NCI-H2196 (cell line): Measurements from ENCODE around the gene HAGHL.
"Not testable (repeated sequence)": the region's sequence is repeated elsewhere in the genome, so short reads cannot be mapped to it uniquely, and the experiment has no call there.

Source experiments
- DNase-seq: peaks from one replicate; lab custom pipeline; 2025; ENCODE audit not compliant: unreplicated experiment; lab: John Stamatoyannopoulos, UW

The HAGHL gene

DNA sequence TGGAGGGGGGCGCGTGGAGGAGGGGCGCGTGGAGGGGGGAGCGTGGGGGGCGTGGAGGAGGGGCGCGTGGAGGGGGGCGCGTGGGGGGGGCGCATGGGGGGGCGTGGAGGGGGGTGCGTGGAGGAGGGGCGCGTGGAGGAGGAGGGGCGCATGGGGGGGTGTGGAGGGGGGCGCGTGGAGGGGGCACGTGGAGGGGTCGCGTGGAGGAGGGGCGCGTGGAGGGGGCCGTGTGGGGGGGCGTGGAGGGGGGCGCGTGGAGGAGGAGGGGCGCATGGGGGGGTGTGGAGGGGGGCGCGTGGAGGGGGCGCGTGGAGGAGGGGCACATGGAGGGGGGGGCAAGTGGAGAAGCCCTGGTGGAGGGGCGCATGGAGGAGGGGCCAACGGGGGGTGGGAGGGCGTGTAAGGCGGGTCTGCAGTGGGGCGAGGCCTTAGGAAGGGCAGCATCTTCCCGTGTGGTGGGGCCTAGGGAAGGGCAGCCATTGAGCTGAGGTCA lies 40.9 kb downstream of the HAGHL start:
- no peak for DNase-seq

DNA sequence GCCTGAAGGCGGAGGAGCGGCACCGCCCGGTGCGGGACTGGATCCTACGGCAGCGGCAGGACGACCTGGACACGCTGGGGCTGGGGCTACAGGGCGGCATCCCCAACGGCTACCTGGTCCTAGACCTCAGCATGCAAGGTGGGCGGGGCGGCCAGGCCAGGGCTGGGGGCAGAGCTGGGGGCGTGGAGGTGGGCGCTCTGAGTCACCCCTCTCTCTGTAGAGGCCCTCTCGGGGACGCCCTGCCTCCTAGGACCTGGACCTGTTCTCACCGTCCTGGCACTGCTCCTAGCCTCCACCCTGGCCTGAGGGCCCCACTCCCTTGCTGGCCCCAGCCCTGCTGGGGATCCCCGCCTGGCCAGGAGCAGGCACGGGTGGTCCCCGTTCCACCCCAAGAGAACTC lies 41.5 kb downstream of the HAGHL start:
- no peak for DNase-seq

DNA sequence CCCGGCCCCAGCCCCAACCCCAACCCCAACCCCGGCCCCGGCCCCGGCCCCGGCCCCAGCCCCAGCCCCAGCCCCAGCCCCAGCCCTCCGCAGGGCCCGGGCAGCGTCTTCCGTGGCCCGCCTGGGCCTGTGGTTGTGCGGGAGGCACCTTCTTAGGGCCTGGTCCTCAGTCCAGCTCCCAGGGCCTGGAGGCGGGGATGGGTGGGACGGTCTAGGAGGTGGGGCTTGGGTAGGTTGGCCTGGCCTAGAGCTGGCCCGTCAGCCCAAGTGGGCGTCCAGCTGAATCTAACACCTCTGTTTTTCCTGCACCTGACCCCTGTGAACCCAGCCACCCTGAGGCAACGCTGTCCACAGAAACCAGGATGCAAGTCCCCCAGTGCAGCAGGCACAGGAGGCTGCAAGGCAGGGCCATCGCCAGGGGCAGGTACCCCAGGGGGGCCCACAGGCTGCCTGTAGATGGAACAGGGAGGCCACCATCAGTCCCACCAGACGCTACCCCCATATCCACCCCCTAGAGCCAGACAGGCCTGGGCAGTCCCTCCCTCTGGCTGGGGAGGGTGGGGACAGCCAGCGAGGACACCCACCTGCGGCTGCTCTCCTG lies 42.4 kb downstream of the HAGHL start:
- DNase-seq = no peak

DNA sequence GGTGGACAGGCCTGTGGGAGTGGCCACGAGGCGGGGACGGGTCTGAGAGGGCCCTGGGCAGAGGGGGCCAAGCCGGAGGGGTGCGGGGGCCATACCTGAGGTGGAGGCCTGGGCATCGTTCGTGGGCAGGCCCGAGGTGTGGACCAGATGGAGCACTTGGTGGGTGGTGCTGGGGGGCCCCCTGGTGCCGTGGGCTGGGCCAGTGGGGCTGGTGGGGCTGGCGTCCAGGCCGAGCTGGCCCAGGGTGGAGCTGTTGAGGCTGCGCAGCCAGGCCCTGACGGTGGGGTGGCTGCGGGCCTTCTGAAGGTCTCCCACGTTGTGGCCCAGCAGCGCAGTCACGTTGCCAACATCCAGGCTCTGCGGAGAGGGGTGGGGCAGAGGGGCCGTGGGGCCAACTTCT lies 43.0 kb downstream of the HAGHL start:
- no peak for DNase-seq

DNA sequence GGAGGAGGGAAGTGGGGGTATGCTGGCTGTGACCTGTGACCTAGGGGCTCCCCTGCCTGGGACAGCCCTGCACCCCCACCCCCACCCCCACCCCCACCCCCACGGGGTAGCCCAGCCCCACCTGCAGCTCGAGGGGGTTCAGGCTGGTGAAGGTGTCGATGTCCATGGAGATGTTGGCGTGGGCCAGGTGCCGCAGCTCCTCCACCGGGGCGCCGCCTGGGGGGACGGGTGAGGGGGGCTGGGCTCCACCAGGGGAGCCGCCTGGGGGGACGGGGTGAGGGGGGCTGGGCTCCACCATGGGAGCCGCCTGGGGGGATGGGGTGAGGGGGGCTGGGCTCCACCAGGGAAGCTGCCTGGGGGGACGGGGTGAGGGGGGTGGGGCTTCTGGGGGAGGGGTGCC lies 43.5 kb downstream of the HAGHL start:
- no peak for DNase-seq

DNA sequence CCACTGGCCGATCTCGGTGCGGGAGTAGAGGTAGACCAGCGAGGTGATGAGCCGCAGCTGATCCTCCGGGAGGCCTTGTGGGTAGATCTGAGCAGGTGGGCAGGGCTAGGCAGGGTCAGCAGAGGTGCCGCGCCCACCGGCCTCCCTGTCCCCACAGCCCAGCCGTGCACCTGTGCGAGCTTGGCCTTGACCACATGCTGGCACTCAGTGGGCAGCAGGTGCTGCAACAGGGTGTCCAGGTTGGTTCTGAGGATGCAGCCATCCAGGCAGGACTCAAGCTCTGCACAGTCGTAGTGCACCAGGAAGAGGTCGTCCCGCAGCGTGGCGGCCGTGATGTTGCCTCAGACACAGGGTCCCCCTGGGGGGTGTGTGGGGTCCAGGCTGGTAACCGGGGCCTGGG lies 46.1 kb downstream of the HAGHL start:
- DNase-seq = no peak

DNA sequence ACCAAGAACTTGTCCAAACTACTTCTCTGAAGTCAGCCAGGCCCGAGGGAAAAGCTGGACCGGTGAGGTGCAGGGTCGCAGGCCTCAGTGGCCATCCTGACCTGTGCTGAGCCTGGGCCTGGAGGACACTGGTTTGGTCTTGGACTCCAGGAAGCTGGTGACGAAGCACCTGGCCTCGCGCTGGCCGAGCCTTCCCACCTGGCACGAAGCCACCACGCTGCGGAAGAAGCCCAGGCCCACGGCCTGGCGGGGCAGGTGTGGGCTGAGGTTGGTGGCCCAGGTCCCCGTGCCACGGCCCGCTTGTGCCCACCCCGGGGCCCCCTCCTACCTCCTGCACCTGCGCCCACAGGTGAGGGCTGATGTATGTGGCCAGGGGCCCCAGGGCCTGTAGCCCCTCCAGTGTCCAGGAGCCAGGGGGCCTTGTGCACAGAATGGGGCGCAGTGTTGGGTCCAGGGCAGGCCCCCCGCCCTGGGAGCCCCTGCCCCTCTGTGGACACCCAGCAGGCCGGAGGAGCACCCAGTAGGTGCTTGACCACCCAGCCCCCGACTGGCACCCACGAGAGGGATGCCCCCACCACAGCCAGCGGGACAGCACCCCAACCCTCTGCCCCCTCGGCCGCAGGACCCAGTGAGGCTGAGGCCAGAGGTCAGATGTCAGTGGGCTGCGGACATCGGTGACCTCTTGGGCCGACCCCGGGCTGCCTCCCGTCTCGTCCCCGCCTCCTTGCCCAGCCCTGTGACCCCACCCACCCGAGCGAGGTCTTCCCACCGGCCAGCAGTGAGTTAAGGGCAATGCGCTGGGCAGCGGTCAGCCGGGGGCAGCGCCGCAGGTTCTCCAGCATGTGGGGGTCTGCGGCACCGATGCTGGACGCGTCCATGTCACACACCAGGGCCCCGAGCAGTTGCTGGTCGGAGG lies 47.4 kb downstream of the HAGHL start:
- DNase-seq = peak; percentile 28

DNA sequence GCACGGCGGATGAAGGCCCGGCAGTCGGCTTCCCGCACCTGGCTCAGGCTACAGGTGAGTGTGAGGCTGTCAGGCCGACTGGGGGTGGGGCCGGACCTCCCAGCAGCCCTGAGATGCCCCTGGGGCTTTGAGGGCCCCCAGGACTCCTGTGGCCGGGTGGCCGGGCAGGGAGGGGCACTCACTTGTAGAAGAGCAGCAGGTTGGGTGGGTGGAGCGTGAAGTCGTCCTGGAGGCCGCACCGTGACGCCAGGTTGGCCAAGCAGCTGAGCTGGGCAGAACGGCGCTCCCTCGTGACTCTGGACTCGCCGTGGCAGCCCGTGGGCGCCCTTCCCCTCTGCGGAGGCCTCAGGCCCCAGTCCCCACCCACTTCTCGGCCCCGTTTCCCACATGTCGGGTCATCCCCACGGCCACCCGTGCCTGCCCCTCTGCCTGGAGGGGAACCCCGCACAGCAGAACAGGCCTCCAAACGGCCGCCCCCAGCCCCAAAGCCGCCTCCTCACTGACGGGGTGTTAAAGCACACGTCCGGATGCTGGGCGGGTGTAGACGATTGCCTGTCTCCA lies 48.4 kb downstream of the HAGHL start:
- no peak for DNase-seq

DNA sequence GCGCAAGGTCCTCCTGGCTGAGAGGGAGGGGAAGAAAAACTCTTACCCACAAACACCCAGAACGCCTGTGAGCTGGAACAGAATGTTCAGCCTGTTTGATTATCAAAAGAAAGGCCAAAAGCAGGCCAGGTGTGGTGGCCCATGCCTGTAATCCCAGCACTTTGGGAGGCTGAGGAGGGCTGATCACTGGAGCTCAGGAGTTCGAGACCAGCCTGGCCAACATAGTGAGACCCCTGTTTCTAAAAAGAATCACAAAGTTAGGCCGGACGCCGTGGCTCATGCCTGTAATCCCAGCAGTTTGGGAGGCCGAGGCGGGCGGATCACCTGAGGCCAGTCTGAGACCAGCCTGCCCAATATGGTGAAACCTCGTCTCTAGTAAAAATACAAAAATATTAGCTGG lies 49.4 kb downstream of the HAGHL start:
- DNase-seq = not testable (repeated sequence)

DNA sequence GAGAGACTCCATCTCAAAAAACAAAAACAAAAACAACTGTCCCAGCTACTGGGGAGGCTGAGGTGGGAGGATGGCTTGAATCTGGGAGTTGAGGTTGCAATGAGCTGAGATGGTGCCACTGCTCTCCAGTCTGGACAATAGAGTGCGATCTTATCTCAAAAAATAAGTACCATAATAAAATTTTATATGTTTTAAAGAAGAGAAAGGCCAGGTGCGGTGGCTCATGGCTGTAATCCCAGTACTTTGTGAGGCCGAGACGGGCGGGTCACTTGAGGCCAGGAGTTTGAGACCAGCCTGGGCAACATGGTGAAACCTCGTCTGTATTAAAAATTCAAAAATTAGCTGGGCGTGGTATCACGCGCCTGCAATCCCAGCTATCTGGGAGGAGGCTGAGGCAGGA lies 49.9 kb downstream of the HAGHL start:
- DNase-seq = no peak

DNA sequence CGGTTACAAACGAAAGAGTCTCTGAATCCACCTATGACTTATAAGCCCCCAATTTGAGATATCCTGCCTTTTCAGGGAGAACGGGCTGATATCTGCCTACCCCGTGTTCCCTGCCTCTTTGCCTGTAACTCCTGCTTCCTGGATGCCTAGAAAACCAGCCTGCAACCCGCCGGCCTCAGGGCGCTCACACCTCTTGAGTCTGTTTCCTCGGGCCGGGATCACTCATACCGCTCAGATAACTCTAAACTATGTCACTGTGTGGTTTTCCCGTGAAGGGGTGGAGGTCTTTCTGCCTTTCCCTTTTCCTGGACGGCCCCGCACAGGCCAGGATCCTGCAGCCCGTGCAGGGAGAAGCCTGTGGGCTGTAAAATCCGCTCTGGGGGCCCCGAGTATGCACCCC lies 50.9 kb downstream of the HAGHL start:
- no peak for DNase-seq

DNA sequence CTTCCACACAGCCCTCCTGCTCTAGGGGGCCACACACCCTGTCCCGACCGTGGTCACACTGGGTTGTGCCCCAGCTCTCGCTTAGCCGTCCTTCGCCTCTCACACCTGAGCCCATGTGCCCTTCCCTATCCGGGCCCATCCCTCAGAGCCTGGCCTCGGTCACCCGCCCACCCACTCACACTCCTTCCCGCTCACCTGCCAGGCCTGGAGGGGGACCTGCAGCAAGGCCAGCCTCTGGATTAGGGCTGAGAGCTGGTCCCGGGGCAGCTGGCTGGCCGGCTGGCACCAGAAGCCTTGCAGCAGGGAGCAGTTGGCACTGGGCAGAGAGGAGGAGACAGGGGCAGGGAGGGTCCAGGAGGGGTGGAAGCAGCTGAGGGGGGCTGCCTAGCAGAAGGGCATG lies 51.5 kb downstream of the HAGHL start:
- DNase-seq = no peak

DNA sequence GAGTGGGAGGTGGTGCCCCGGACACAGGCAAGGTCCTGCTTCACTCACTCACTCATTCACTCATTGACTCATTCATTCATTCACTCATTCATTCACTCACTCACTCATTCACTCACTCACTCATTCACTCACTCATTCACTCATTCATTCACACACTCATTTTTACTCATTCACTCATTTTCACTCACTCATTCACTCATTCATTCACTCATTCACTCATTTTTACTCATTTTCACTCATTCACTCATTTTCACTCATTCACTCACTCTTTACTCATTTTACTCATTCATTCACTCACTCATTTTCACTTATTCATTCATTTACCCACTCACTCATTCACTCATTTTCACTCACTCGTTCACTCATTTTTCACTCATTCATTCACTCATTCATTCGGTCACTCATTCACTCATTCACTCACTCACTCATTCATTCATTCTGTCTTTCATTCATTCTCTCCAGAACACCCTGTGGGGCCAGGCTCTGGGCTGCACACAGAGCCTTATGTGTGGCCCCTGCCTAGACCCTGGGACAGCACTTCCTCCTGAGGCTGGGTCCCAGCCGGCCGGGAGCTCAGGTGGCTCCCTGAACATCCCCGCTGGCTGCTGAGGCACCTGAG lies 52.1 kb downstream of the HAGHL start:
- DNase-seq = no peak
